G401 (cell line): ENCODE data around the gene DYNLT2B. TPM values are rescaled to one million over a fixed set of nuclear protein-coding genes. Genes with fewer than 3 reads are reported as not detected.

Experiments used
- total RNA-seq: library from RNA; depleted of rRNA; stranded (reverse); fragments of >200 nt; shearing (Covaris generic); gene quantifications from 2 replicates; pipeline ENCODE4 v1.2.3, GENCODE V29; 2014; rRNA removed

The DYNLT2B gene
- total RNA-seq, 1 experiment from 2014 or later, result 6.6 TPM

Other genes with a start within 250 kb of the DYNLT2B start
- gene TFRC, start 236.2 kb downstream of the DYNLT2B start, total RNA-seq, result 89.1 and 129 TPM in 2 replicates
- not detected in 2 replicates for gene ZDHHC19, start 106.8 kb downstream of the DYNLT2B start, total RNA-seq
- not detected in 2 replicates for gene SLC51A, start 101.7 kb downstream of the DYNLT2B start, total RNA-seq
- 41.4 and 47.9 TPM in 2 replicates for gene PCYT1A, start 30.5 kb downstream of the DYNLT2B start, total RNA-seq
- gene TM4SF19, start 20.1 kb upstream of the DYNLT2B start, total RNA-seq, result not detected in 2 replicates
- 19.0 and 22.2 TPM in 2 replicates for gene UBXN7, start 114.2 kb upstream of the DYNLT2B start, total RNA-seq
- gene RNF168, start 185.5 kb upstream of the DYNLT2B start, total RNA-seq, result 9.5 and 13.6 TPM in 2 replicates
- not detected in 2 replicates for gene SMCO1, start 197.1 kb upstream of the DYNLT2B start, total RNA-seq